Measurements from ENCODE around the gene FBXL16. TPM values are rescaled to one million over a fixed set of nuclear protein-coding genes. Genes with fewer than 3 reads are reported as not detected.

FBXL16 gene
- total and polyA plus RNA-seq, 2 of the 13 experiments (the other 11 are each of a cell fraction or from before 2014, with no cell fraction given), result 0.22 to 2.0 TPM

DNA sequence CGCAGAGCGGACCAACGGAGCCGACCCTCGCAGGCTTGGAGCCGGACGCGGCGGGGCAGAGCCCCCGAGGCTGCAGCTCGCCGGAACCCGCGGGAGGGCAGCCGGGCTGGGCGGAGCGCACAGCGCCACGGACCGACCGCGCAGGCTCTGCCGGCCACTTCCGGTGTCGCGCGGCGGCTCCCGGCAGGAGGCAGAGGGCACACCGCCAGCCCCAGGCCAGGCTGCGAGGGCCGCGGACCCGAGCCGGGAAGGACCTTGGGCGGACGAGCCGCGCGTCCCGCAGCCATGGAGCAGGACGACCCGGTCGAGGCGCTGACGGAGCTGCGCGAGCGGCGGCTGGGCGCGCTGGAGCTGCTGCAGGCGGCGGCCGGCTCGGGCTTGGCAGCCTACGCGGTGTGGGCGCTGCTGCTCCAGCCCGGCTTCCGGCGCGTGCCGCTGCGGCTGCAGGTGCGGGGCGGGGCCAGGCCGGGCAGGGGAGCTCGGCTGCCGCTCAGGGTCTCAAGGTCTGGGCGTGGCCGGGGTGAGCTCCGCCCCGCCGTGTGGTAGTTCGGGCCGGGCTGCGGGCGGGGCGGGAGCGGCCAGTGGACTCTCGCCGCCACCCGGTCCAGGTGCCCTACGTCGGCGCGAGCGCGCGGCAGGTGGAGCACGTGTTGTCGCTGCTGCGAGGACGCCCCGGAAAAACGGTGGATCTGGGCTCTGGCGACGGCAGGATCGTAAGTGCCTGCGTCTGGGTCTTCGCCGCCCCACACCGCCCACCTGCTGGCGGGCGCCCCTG lies 15.6 kb upstream of the FBXL16 start, which contains the start of gene ANTKMT (continued):
- TF ChIP-seq, protein P1, sequence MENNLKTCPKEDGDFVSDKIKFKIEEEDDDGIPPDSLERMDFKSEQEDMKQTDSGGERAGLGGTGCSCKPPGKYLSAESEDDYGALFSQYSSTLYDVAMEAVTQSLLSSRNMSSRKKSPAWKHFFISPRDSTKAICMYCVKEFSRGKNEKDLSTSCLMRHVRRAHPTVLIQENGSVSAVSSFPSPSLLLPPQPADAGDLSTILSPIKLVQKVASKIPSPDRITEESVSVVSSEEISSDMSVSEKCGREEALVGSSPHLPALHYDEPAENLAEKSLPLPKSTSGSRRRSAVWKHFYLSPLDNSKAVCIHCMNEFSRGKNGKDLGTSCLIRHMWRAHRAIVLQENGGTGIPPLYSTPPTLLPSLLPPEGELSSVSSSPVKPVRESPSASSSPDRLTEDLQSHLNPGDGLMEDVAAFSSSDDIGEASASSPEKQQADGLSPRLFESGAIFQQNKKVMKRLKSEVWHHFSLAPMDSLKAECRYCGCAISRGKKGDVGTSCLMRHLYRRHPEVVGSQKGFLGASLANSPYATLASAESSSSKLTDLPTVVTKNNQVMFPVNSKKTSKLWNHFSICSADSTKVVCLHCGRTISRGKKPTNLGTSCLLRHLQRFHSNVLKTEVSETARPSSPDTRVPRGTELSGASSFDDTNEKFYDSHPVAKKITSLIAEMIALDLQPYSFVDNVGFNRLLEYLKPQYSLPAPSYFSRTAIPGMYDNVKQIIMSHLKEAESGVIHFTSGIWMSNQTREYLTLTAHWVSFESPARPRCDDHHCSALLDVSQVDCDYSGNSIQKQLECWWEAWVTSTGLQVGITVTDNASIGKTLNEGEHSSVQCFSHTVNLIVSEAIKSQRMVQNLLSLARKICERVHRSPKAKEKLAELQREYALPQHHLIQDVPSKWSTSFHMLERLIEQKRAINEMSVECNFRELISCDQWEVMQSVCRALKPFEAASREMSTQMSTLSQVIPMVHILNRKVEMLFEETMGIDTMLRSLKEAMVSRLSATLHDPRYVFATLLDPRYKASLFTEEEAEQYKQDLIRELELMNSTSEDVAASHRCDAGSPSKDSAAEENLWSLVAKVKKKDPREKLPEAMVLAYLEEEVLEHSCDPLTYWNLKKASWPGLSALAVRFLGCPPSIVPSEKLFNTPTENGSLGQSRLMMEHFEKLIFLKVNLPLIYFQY (CRISPR knock-in tag; IDR thresholded peaks at IDR 0.05; ENCODE audit: borderline replicate concordance), result no peak; the same call in 1 of the 2 replicates
- TF ChIP-seq ZNF10 (CRISPR knock-in tag; IDR thresholded peaks at IDR 0.05; ENCODE audit: borderline replicate concordance, low read depth) (no peak), PHB2 (IDR thresholded peaks at IDR 0.05; ENCODE audit: partially characterized antibody) (no peak), KAT8 (CRISPR knock-in tag; IDR thresholded peaks at IDR 0.05) (peak; percentile 74), ZNF879 (CRISPR knock-in tag; IDR thresholded peaks at IDR 0.05) (no peak), ZNF432 (CRISPR knock-in tag; IDR thresholded peaks at IDR 0.05; ENCODE audit: borderline replicate concordance) (no peak), ZNF124 (CRISPR knock-in tag; IDR thresholded peaks at IDR 0.05) (no peak), KLF12 (CRISPR knock-in tag; IDR thresholded peaks at IDR 0.05; ENCODE audit: borderline replicate concordance) (peak; percentile 65; the same call in 1 of the 2 replicates), SIN3A (IDR thresholded peaks at IDR 0.05; ENCODE audit: borderline replicate concordance, low read depth, low read length) (peak; percentile 76; the same call in 1 of the 2 replicates), ZNF430 (CRISPR knock-in tag; IDR thresholded peaks at IDR 0.05) (peak; percentile 85), ZNF83 (CRISPR knock-in tag; IDR thresholded peaks at IDR 0.05; ENCODE audit: borderline replicate concordance) (0 out of 2 replicates have a peak, but pooled peaks have one; percentile 54), ZNF331 (CRISPR knock-in tag; IDR thresholded peaks at IDR 0.05) (peak; percentile 67; the same call in 1 of the 2 replicates), ZNF775 (CRISPR knock-in tag; IDR thresholded peaks at IDR 0.05; ENCODE audit: borderline replicate concordance) (no peak), RELA (CRISPR knock-in tag; IDR thresholded peaks at IDR 0.05) (0 out of 2 replicates have a peak, but pooled peaks have one; percentile 54), EED (CRISPR knock-in tag; IDR thresholded peaks at IDR 0.05) (peak; percentile 48; the same call in 1 of the 2 replicates), RARG (CRISPR knock-in tag; IDR thresholded peaks at IDR 0.05; ENCODE audit: low read depth) (no peak), FOXK1 (CRISPR knock-in tag; IDR thresholded peaks at IDR 0.05; ENCODE audit: borderline replicate concordance, low read depth) (peak; percentile 19; the same call in 1 of the 2 replicates), ZNF224 (CRISPR knock-in tag; IDR thresholded peaks at IDR 0.05) (0 out of 2 replicates have a peak, but pooled peaks have one; percentile 47), SP5 (CRISPR knock-in tag; IDR thresholded peaks at IDR 0.05; ENCODE audit: borderline replicate concordance, low read depth) (no peak), CREB1 (IDR thresholded peaks at IDR 0.05) (no peak), CREB1 (CRISPR knock-in tag; IDR thresholded peaks at IDR 0.05) (no peak), ZNF160 (CRISPR knock-in tag; IDR thresholded peaks at IDR 0.05) (no peak; the same call in 1 of the 2 replicates), ZFP36L1 (CRISPR knock-in tag; IDR thresholded peaks at IDR 0.05) (no peak)
- TF ChIP-seq, protein P2, sequence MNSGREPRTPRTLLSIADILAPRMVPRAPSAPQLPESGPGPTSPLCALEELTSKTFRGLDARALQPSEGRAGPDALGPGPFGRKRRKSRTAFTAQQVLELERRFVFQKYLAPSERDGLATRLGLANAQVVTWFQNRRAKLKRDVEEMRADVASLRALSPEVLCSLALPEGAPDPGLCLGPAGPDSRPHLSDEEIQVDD (CRISPR knock-in tag; IDR thresholded peaks at IDR 0.05; ENCODE audit: borderline replicate concordance), result peak; percentile 59; the same call in 1 of the 2 replicates
- TF ChIP-seq, protein P3, sequence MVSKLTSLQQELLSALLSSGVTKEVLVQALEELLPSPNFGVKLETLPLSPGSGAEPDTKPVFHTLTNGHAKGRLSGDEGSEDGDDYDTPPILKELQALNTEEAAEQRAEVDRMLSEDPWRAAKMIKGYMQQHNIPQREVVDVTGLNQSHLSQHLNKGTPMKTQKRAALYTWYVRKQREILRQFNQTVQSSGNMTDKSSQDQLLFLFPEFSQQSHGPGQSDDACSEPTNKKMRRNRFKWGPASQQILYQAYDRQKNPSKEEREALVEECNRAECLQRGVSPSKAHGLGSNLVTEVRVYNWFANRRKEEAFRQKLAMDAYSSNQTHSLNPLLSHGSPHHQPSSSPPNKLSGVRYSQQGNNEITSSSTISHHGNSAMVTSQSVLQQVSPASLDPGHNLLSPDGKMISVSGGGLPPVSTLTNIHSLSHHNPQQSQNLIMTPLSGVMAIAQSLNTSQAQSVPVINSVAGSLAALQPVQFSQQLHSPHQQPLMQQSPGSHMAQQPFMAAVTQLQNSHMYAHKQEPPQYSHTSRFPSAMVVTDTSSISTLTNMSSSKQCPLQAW (CRISPR knock-in tag; IDR thresholded peaks at IDR 0.05), result no peak
